Esophagus squamous epithelium (tissue), 4 donors: ENCODE data around the gene KSR1.

Experiments
- POLR2A ChIP-seq, 4 donors: fragments of 450-650 bp; IDR thresholded peaks; one replicate each; pipeline ENCODE4 v1.6.1; 2017; ENCODE audit warnings: antibody characterized with exemption in 4 of 4, mild to moderate bottlenecking in 4 of 4, moderate library complexity in 3 of 4
- TF ChIP-seq, protein P1 (sequence below), 6 experiments: fragments of 450-650 bp in 4 of 6; fragments of 200-600 bp in 2 of 6; sonication (generic) in 2 of 6; IDR thresholded peaks; one replicate each; pipeline ENCODE4 v1.5.1; 2016 to 2019; ENCODE audit warnings: antibody characterized with exemption in 6 of 6, mild to moderate bottlenecking in 4 of 6, moderate library complexity in 4 of 6

DNA sequence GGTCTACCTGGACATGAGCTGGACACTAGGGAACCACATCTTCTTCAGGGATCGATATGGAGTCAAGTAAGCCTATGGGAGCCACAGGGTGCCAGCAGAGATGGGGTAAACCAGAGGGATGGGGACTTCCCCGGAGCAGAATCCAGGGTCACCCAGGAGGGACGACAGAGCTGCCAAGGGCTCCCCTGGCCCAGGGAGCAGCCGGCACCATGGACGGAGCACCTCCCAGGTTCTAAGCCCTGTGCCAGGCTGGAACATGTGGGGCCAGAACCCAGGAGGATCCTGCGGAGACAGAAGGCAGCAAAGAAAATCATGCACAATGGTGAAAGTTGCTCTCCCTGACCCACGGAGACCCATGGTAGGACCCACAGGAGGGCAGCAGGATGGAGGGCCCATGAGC is 33.6 kb upstream of the KSR1 start:
- TF ChIP-seq, protein P1, sequence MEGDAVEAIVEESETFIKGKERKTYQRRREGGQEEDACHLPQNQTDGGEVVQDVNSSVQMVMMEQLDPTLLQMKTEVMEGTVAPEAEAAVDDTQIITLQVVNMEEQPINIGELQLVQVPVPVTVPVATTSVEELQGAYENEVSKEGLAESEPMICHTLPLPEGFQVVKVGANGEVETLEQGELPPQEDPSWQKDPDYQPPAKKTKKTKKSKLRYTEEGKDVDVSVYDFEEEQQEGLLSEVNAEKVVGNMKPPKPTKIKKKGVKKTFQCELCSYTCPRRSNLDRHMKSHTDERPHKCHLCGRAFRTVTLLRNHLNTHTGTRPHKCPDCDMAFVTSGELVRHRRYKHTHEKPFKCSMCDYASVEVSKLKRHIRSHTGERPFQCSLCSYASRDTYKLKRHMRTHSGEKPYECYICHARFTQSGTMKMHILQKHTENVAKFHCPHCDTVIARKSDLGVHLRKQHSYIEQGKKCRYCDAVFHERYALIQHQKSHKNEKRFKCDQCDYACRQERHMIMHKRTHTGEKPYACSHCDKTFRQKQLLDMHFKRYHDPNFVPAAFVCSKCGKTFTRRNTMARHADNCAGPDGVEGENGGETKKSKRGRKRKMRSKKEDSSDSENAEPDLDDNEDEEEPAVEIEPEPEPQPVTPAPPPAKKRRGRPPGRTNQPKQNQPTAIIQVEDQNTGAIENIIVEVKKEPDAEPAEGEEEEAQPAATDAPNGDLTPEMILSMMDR (IDR thresholded peaks at IDR 0.05), result no peak
- TF ChIP-seq POLR2A (IDR thresholded peaks at IDR 0.05), result no peak
